Sigmoid colon (tissue), 7 donors: ENCODE measurements around the gene RAG2. TPM values are rescaled to one million over a fixed set of nuclear protein-coding genes. Genes with fewer than 3 reads are reported as not detected.

Experiments used
- DNase-seq: peaks from one replicate; pipeline ENCODE4 v3.0.0-alpha.2; 2019
- H3K27ac ChIP-seq, 4 donors: fragments of 200-600 bp; sonication (generic); one replicate each; pipeline ENCODE4 v1.5.1; 2016 to 2019; ENCODE audit warnings: mild to moderate bottlenecking in 1 of 4
- H3K27me3 ChIP-seq, 3 donors: fragments of 200-600 bp; sonication (generic); one replicate each; pipeline ENCODE4 v1.5.1; 2019; ENCODE audit warnings: mild to moderate bottlenecking in 1 of 3
- H3K36me3 ChIP-seq, 4 donors: fragments of 200-600 bp; sonication (generic); one replicate each; pipeline ENCODE4 v1.5.1; 2016 to 2019
- H3K4me1 ChIP-seq, 4 donors: fragments of 200-600 bp; sonication (generic); one replicate each; pipeline ENCODE4 v1.5.1; 2017 to 2019
- H3K4me3 ChIP-seq, 4 donors: fragments of 200-600 bp; sonication (generic); one replicate each; pipeline ENCODE4 v1.5.1; 2017 to 2019; ENCODE audit warnings: mild to moderate bottlenecking in 2 of 4, moderate library complexity in 1 of 4
- H3K9me3 ChIP-seq, 4 donors: fragments of 200-600 bp in 3 of 4; sonication (generic) in 3 of 4; one replicate each; pipeline versions ENCODE4 v1.5.1 to v1.6.1; 2013 to 2019
- EP300 ChIP-seq, 4 donors: sonication (generic); formaldehyde crosslinking; IDR thresholded peaks; one replicate each; pipeline ENCODE4 v1.6.1; 2017; ENCODE audit warnings: antibody characterized with exemption in 4 of 4
- POLR2A ChIP-seq, 2 donors: fragments of 450-650 bp; IDR thresholded peaks; one replicate each; pipeline ENCODE4 v1.6.1; 2016; ENCODE audit warnings: antibody characterized with exemption in 2 of 2, mild to moderate bottlenecking in 2 of 2, moderate library complexity in 2 of 2
- POLR2AphosphoS5 ChIP-seq, 4 donors: sonication (generic); formaldehyde crosslinking; IDR thresholded peaks; one replicate each; pipeline ENCODE4 v1.6.1; 2017; ENCODE audit warnings: antibody characterized with exemption in 4 of 4
- WGBS, 2 donors: extraction: QIAGEN DNeasy Blood & Tissue Kit; methylation state at CpG; one replicate each; pipeline ENCODE4 v1.1.7; 2013; 5-methylcytosine and 5-hydroxymethylcytosine counted together
- intact Hi-C: fragments of 100-400 bp; cut with DNase I; formaldehyde crosslinking; loops from one replicate; pipeline ENCODE4 v1.15.1; 2023
- polyA plus RNA-seq, 3 donors: library from polyadenylated mRNA; stranded (reverse); fragments of 200-250 nt; gene quantifications; one replicate each; pipeline ENCODE4 v1.2.3, GENCODE V29; 2013
- total RNA-seq, 4 donors: library from RNA; depleted of rRNA; stranded (reverse); fragments of >200 nt; gene quantifications; one replicate each; pipeline ENCODE4 v1.1.0, GENCODE V29; 2016
- TF ChIP-seq, protein P1 (sequence below), 4 experiments: fragments of 450-650 bp in 3 of 4; fragments of 200-600 bp in 1 of 4; IDR thresholded peaks; one replicate each; pipeline ENCODE4 v1.5.1; 2016 to 2019; ENCODE audit warnings: antibody characterized with exemption in 4 of 4, mild to moderate bottlenecking in 3 of 4, moderate library complexity in 2 of 4
- donor health status: healthy with polysubstance abuse.
- donor health status: Bipolar disorder and iron deficiency.
- donor health status: healthy.

The RAG2 gene
- total and polyA plus RNA-seq, 7 donors: not detected

DNA sequence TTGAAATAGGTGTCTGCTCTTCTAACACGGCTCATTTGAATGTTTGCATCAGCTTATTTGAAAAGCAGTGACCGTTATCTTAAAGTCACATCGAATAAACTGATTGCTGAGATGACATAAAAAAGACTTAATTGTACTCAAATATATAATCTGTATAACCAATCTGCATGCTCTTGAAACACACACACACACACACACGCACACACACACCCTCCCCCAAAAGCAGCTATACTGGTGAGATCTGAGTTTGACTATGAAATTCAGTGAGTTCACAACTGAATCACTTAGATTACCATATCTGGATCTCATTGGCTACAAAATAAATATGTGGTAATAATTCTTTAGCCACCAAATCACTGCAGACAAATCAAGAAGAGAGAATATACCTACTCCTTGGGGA is 7.5 kb downstream of the RAG2 start:
- intact Hi-C loops: no loop called here
- Histone ChIP-seq H3K4me3 (no peak overlapping the region), H3K9me3 (no peaks in the 10 kb centered on the region), H3K36me3 (no peaks in the 10 kb centered on the region), H3K4me1 (peaks cover 0 to 11% (median 5%) of the 10 kb centered on the region in 4 donors), H3K27ac (no peak overlapping the region), H3K27me3 (no peaks in the 10 kb centered on the region)
- DNase-seq: no peak
- TF ChIP-seq EP300 (IDR thresholded peaks at IDR 0.05): no peak
- TF ChIP-seq POLR2AphosphoS5 (IDR thresholded peaks at IDR 0.05): no peak
- TF ChIP-seq, protein P1, sequence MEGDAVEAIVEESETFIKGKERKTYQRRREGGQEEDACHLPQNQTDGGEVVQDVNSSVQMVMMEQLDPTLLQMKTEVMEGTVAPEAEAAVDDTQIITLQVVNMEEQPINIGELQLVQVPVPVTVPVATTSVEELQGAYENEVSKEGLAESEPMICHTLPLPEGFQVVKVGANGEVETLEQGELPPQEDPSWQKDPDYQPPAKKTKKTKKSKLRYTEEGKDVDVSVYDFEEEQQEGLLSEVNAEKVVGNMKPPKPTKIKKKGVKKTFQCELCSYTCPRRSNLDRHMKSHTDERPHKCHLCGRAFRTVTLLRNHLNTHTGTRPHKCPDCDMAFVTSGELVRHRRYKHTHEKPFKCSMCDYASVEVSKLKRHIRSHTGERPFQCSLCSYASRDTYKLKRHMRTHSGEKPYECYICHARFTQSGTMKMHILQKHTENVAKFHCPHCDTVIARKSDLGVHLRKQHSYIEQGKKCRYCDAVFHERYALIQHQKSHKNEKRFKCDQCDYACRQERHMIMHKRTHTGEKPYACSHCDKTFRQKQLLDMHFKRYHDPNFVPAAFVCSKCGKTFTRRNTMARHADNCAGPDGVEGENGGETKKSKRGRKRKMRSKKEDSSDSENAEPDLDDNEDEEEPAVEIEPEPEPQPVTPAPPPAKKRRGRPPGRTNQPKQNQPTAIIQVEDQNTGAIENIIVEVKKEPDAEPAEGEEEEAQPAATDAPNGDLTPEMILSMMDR (IDR thresholded peaks at IDR 0.05): no peak
- TF ChIP-seq POLR2A (IDR thresholded peaks at IDR 0.05): no peak
- 48 to 66% methylated on average over 4 of the region's 4 CpGs for whole genome bisulfite sequencing, 2 donors

- Histone ChIP-seq H3K4me3 (no peak overlapping the region), H3K27me3 (no peaks in the 10 kb centered on the region), H3K27ac (no peak overlapping the region), H3K36me3 (no peaks in the 10 kb centered on the region), H3K4me1 (no peaks in the 10 kb centered on the region), H3K9me3 (no peaks in the 10 kb centered on the region)
- intact Hi-C loops: no loop called here
- 42 to 50% methylated on average over 1 of the region's 1 CpG for WGBS, 2 donors
- TF ChIP-seq, protein P1 (IDR thresholded peaks at IDR 0.05): no peak
- TF ChIP-seq POLR2AphosphoS5 (IDR thresholded peaks at IDR 0.05) (no peak), POLR2A (IDR thresholded peaks at IDR 0.05) (no peak), EP300 (IDR thresholded peaks at IDR 0.05) (no peak)
- DNase-seq: no peak
These were observed 9.9 kb downstream of the RAG2 start for GRCh38 chr11:36588099-36588498.

- intact Hi-C loops: no loop called here
- DNase-seq: no peak
These were observed 11.5 kb downstream of the RAG2 start for GRCh38 chr11:36586543-36586942.

GRCh38 chr11:36583667-36584066 is 14.4 kb downstream of the RAG2 start:
- Histone ChIP-seq H3K27ac (no peak overlapping the region), H3K36me3 (no peaks in the 10 kb centered on the region), H3K27me3 (no peaks in the 10 kb centered on the region), H3K4me3 (no peak overlapping the region), H3K4me1 (peaks cover 0 to 2% (median 2%) of the 10 kb centered on the region in 4 donors), H3K9me3 (no peaks in the 10 kb centered on the region)
- intact Hi-C loops: no loop called here
- no peak for DNase-seq
- TF ChIP-seq EP300 (IDR thresholded peaks at IDR 0.05) (no peak), POLR2A (IDR thresholded peaks at IDR 0.05) (no peak), POLR2AphosphoS5 (IDR thresholded peaks at IDR 0.05) (no peak)
- TF ChIP-seq, protein P1 (IDR thresholded peaks at IDR 0.05): no peak
- 63 to 72% methylated on average over 3 of the region's 3 CpGs for WGBS, 2 donors

More at GRCh38 chr11:36586543-36586942, 11.5 kb downstream of the RAG2 start:
- TF ChIP-seq POLR2AphosphoS5 (IDR thresholded peaks at IDR 0.05) (no peak), EP300 (IDR thresholded peaks at IDR 0.05) (no peak), POLR2A (IDR thresholded peaks at IDR 0.05) (no peak)
- TF ChIP-seq, protein P1 (IDR thresholded peaks at IDR 0.05): no peak
- no peak overlapping the region for H3K4me3 ChIP-seq
- H3K27me3 ChIP-seq: no peaks in the 10 kb centered on the region
- H3K4me1 ChIP-seq: no peaks in the 10 kb centered on the region
- no peak overlapping the region for H3K27ac ChIP-seq
- H3K9me3 ChIP-seq: no peaks in the 10 kb centered on the region
- no peaks in the 10 kb centered on the region for H3K36me3 ChIP-seq

DNA sequence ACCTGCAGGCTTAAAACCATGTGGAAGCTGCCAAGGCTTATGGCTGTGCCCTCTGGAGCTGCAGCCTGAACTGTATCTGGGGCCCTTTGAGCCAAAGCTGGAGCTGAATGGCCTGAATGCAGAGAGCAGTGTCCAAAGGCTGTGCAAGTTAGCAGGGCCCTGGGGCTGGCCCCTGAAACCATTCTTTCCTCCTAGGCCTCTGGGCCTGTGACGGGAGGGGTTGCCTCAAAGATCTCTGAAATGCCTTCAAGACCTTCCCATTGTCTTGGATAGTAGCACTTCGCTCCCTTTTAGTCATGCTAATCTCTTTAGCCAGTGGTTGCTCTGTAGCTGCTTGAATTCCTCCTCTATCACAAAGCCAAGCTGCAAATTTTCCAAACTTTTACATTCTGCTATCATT is 16.5 kb downstream of the RAG2 start:
- Histone ChIP-seq H3K9me3 (no peaks in the 10 kb centered on the region), H3K27ac (no peak overlapping the region), H3K36me3 (no peaks in the 10 kb centered on the region), H3K4me3 (no peak overlapping the region), H3K4me1 (peaks cover 0 to 24% (median 13%) of the 10 kb centered on the region in 4 donors), H3K27me3 (no peaks in the 10 kb centered on the region)
- WGBS, 2 donors: 90% methylated on average over 2 of the region's 2 CpGs
- TF ChIP-seq EP300 (IDR thresholded peaks at IDR 0.05) (no peak), POLR2A (IDR thresholded peaks at IDR 0.05) (no peak), POLR2AphosphoS5 (IDR thresholded peaks at IDR 0.05) (no peak)
- TF ChIP-seq, protein P1 (IDR thresholded peaks at IDR 0.05): no peak
- intact Hi-C loops: no loop called here
- no peak for DNase-seq
